Neural cell (in vitro differentiated cells): ENCODE data around the gene C11orf91. TPM values are rescaled to one million over a fixed set of nuclear protein-coding genes. Genes with fewer than 3 reads are reported as not detected.

Experiments used
- H2AFZ ChIP-seq: fragments of 200-600, 300-800 bp; sonication (generic), shearing (Covaris generic); 2 replicates; pipeline ENCODE4 v1.6.0; 2014; ENCODE audit warnings: low read depth, mild to moderate bottlenecking, antibody characterized with exemption, low read length, moderate library complexity
- H3F3A ChIP-seq: fragments of 200-600 bp; shearing (Covaris generic); 2 replicates; pipeline ENCODE4 v1.6.1; 2016; ENCODE audit warnings: mild to moderate bottlenecking, moderate library complexity, mixed read lengths, antibody characterized with exemption, low read length; ENCODE audit not compliant: insufficient read depth, poor library complexity, severe bottlenecking
- H3K27ac ChIP-seq: fragments of 200-600, 300-800 bp; sonication (generic), shearing (Covaris generic); 2 replicates; pipeline ENCODE4 v1.5.1; 2014; ENCODE audit warnings: mild to moderate bottlenecking, low read length, moderate library complexity
- H3K27me3 ChIP-seq: fragments of 300-800, 200-600 bp; sonication (generic), shearing (Covaris generic); 2 replicates; pipeline ENCODE4 v1.6.0; 2014; ENCODE audit warnings: mild to moderate bottlenecking, low read depth, low read length, moderate library complexity; ENCODE audit not compliant: insufficient read depth
- H3K36me3 ChIP-seq: fragments of 300-800, 200-600 bp; sonication (generic), shearing (Covaris generic); 2 replicates; pipeline ENCODE4 v1.5.1; 2014; ENCODE audit warnings: mild to moderate bottlenecking, antibody characterized with exemption, low read length, moderate library complexity; ENCODE audit not compliant: insufficient read depth
- H3K4me2 ChIP-seq: fragments of 300-800, 200-600 bp; sonication (generic), shearing (Covaris generic); 2 replicates; pipeline ENCODE4 v1.6.0; 2014; ENCODE audit warnings: mild to moderate bottlenecking, low read length
- H3K4me3 ChIP-seq: fragments of 300-800, 200-600 bp; sonication (generic), shearing (Covaris generic); 2 replicates; pipeline ENCODE4 v1.5.1; 2014; ENCODE audit warnings: mild to moderate bottlenecking, low read length, moderate library complexity
- H3K79me2 ChIP-seq: fragments of 200-600 bp; shearing (Covaris generic); replicated peaks from 2 replicates; pipeline ENCODE4 v1.6.0; 2014; ENCODE audit warnings: mild to moderate bottlenecking, low read length, moderate library complexity; ENCODE audit not compliant: insufficient read depth
- H3K9ac ChIP-seq: fragments of 300-800, 200-600 bp; sonication (generic), shearing (Covaris generic); 2 replicates; pipeline ENCODE4 v1.6.1; 2016; ENCODE audit warnings: mild to moderate bottlenecking, low read length, mixed read lengths
- H3K9me2 ChIP-seq: fragments of 200-600 bp; shearing (Covaris generic); 2 replicates; pipeline ENCODE4 v1.6.1; 2016; ENCODE audit warnings: mild to moderate bottlenecking, low read length, mixed read lengths; ENCODE audit not compliant: insufficient read depth
- H3K9me3 ChIP-seq: fragments of 200-600, 300-800 bp; sonication (generic), shearing (Covaris generic); 2 replicates; pipeline ENCODE4 v1.6.1; 2016; ENCODE audit warnings: mild to moderate bottlenecking, mixed run types, low read length, moderate library complexity, mixed read lengths
- H4K20me1 ChIP-seq: fragments of 200-600 bp; shearing (Covaris generic); 2 replicates; pipeline ENCODE4 v1.6.1; 2016; ENCODE audit warnings: mild to moderate bottlenecking, mixed run types; ENCODE audit not compliant: insufficient read depth
- CTCF ChIP-seq: fragments of 450-650 bp; IDR thresholded peaks from 2 replicates; pipeline ENCODE4 v1.5.1; 2014; ENCODE audit warnings: antibody characterized with exemption, mild to moderate bottlenecking, moderate library complexity; ENCODE audit not compliant: poor library complexity, severe bottlenecking
- EP300 ChIP-seq: fragments of 450-650 bp; conservative IDR thresholded peaks from 2 replicates; pipeline ENCODE4 v1.6.1; 2014; ENCODE audit warnings: antibody characterized with exemption, mild to moderate bottlenecking, moderate library complexity; ENCODE audit not compliant: poor library complexity, severe bottlenecking
- EZH2 ChIP-seq: fragments of 200-600, 300-800 bp; shearing (Covaris generic), sonication (generic); IDR thresholded peaks from 2 replicates; pipeline ENCODE4 v1.6.1; 2014; ENCODE audit warnings: antibody characterized with exemption, low read length, borderline replicate concordance, mild to moderate bottlenecking; ENCODE audit not compliant: insufficient read depth, poor library complexity, severe bottlenecking
- MXI1 ChIP-seq: fragments of 450-650 bp; conservative IDR thresholded peaks from 2 replicates; pipeline ENCODE4 v1.6.1; 2014; ENCODE audit warnings: antibody characterized with exemption, mild to moderate bottlenecking; ENCODE audit not compliant: poor library complexity, severe bottlenecking
- POLR2AphosphoS5 ChIP-seq: IDR thresholded peaks from 2 replicates; pipeline ENCODE4 v1.6.1; 2012
- RAD21 ChIP-seq: fragments of 450-650 bp; conservative IDR thresholded peaks from 2 replicates; pipeline ENCODE4 v1.6.1; 2014; ENCODE audit warnings: antibody characterized with exemption, mild to moderate bottlenecking, moderate library complexity
- SMC3 ChIP-seq: fragments of 450-650 bp; conservative IDR thresholded peaks from 2 replicates; pipeline ENCODE4 v1.6.1; 2014; ENCODE audit warnings: antibody characterized with exemption, mild to moderate bottlenecking, moderate library complexity; ENCODE audit not compliant: poor library complexity
- TAF1 ChIP-seq: IDR thresholded peaks from 2 replicates; pipeline ENCODE4 v1.6.1; 2012; ENCODE audit warnings: low read depth
- polyA plus RNA-seq: library from polyadenylated mRNA; depleted of rRNA; stranded (reverse); fragments of >200 nt; gene quantifications from 2 replicates; pipeline ENCODE4 v1.2.3, GENCODE V29; 2014
- TF ChIP-seq, protein P1 (sequence below): IDR thresholded peaks from 2 replicates; pipeline ENCODE4 v1.6.1; 2012; ENCODE audit warnings: borderline replicate concordance

C11orf91 gene
- polyA plus RNA-seq, 1 donor from 2014 or later: not detected

DNA sequence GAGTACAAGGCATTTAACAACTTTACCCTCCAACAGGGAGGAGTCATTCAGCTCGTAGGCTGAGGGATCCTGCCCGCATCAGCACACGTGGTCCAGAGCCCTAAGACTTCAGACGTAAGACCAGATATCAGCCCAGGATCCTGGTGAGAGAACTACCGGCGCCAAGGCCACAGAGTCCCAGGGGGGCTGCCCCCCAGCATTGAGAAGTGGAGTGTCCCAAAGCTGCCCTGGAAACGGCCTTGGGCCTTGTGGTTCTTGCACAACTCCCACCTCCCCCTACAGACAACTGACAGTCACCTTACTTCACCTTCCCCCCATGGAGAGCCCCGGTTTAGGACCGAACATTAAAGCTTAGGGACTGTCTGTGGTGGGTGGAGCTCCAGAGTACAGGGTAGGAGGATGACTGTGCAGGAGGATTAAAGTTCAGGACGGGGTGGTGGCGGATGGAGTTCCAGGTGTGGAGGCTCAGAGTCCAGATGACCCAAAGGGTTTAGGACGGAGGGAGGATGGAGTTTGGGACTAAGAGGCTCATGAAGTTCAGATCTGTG is 1.0 kb downstream of the C11orf91 start:
- no peaks in the 10 kb centered on the region for H3K9me3 ChIP-seq
- no peaks in the 10 kb centered on the region for H3K79me2 ChIP-seq
- no peak overlapping the region for H3K4me2 ChIP-seq
- no peak overlapping the region for H3K9ac ChIP-seq
- H3K27ac ChIP-seq: no peak overlapping the region
- no peaks in the 10 kb centered on the region for H3F3A ChIP-seq
- no peak overlapping the region for H2AFZ ChIP-seq
- no peaks in the 10 kb centered on the region for H3K27me3 ChIP-seq
- no peak overlapping the region for H3K4me3 ChIP-seq
- no peak for TF ChIP-seq CTCF
- TF ChIP-seq TAF1: no peak
- TF ChIP-seq MXI1: no peak
- TF ChIP-seq EZH2: no peak
- no peak for TF ChIP-seq POLR2AphosphoS5
- no peak for TF ChIP-seq EP300
- TF ChIP-seq RAD21: no peak
- H3K36me3 ChIP-seq: no peaks in the 10 kb centered on the region
- no peaks in the 10 kb centered on the region for H4K20me1 ChIP-seq
- no peaks in the 10 kb centered on the region for H3K9me2 ChIP-seq

- Histone ChIP-seq H3K36me3 (no peaks in the 10 kb centered on the region), H3K27me3 (no peaks in the 10 kb centered on the region), H3K9ac (no peak overlapping the region), H3K9me3 (no peaks in the 10 kb centered on the region), H3K4me2 (no peak overlapping the region), H3F3A (no peaks in the 10 kb centered on the region), H3K27ac (no peak overlapping the region), H2AFZ (no peak overlapping the region), H3K4me3 (no peak overlapping the region), H3K79me2 (no peaks in the 10 kb centered on the region), H4K20me1 (no peaks in the 10 kb centered on the region), H3K9me2 (no peaks in the 10 kb centered on the region)
- TF ChIP-seq MXI1 (no peak), TAF1 (no peak), RAD21 (no peak), EP300 (no peak), SMC3 (no peak), EZH2 (no peak), CTCF (no peak), POLR2AphosphoS5 (no peak)
- TF ChIP-seq, protein P1, sequence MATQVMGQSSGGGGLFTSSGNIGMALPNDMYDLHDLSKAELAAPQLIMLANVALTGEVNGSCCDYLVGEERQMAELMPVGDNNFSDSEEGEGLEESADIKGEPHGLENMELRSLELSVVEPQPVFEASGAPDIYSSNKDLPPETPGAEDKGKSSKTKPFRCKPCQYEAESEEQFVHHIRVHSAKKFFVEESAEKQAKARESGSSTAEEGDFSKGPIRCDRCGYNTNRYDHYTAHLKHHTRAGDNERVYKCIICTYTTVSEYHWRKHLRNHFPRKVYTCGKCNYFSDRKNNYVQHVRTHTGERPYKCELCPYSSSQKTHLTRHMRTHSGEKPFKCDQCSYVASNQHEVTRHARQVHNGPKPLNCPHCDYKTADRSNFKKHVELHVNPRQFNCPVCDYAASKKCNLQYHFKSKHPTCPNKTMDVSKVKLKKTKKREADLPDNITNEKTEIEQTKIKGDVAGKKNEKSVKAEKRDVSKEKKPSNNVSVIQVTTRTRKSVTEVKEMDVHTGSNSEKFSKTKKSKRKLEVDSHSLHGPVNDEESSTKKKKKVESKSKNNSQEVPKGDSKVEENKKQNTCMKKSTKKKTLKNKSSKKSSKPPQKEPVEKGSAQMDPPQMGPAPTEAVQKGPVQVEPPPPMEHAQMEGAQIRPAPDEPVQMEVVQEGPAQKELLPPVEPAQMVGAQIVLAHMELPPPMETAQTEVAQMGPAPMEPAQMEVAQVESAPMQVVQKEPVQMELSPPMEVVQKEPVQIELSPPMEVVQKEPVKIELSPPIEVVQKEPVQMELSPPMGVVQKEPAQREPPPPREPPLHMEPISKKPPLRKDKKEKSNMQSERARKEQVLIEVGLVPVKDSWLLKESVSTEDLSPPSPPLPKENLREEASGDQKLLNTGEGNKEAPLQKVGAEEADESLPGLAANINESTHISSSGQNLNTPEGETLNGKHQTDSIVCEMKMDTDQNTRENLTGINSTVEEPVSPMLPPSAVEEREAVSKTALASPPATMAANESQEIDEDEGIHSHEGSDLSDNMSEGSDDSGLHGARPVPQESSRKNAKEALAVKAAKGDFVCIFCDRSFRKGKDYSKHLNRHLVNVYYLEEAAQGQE: no peak
These were observed 1.7 kb downstream of the C11orf91 start for GRCh38 chr11:33698921-33699320.
